HG02884 (cell line): ENCODE results near the gene IQCB1.
"Not testable (repeated sequence)": the region's sequence is repeated elsewhere in the genome, so short reads cannot be mapped to it uniquely, and the experiment has no call there.

ENCODE experiments used
- ATAC-seq: cut with Tn5 transposase; IDR thresholded peaks from one replicate; pipeline ENCODE4 v1.9.1; 2021; ENCODE audit warnings: mild to moderate bottlenecking, moderate library complexity; ENCODE audit not compliant: unreplicated experiment

IQCB1 gene

GRCh38 chr3:121834671-121835464 is at the start of gene IQCB1, which contains the start of gene EAF2:
IQCB1 (minus strand) TSS chr3:121835060; CDS start chr3:121828960, 6,100 bp downstream.
EAF2 (plus strand) TSS chr3:121835209; CDS start chr3:121835286, 77 bp downstream.
- ATAC-seq = peak; percentile 97

GRCh38 chr3:121883507-121883906 is 48.6 kb upstream of the IQCB1 start:
- ATAC-seq = no peak

- no peak for ATAC-seq
Observed at GRCh38 chr3:121878411-121878810, 43.6 kb upstream of the IQCB1 start.

- ATAC-seq = no peak
Observed at GRCh38 chr3:121871430-121871829, 36.6 kb upstream of the IQCB1 start.

GRCh38 chr3:121870717-121871116 is 35.9 kb upstream of the IQCB1 start:
- no peak for ATAC-seq

GRCh38 chr3:121869736-121870135 is 34.9 kb upstream of the IQCB1 start:
- no peak for ATAC-seq

GRCh38 chr3:121863801-121864200 is 28.9 kb upstream of the IQCB1 start:
- ATAC-seq = no peak

GRCh38 chr3:121863247-121863646 is 28.4 kb upstream of the IQCB1 start:
- ATAC-seq = not testable (repeated sequence)

GRCh38 chr3:121857778-121858177 is 22.9 kb upstream of the IQCB1 start:
- ATAC-seq = not testable (repeated sequence)

- no peak for ATAC-seq
Observed at GRCh38 chr3:121855555-121855954, 20.7 kb upstream of the IQCB1 start.

GRCh38 chr3:121852256-121852655 is 17.4 kb upstream of the IQCB1 start:
- ATAC-seq = no peak

- ATAC-seq = no peak
Observed at GRCh38 chr3:121844892-121845291, 10.0 kb upstream of the IQCB1 start.

GRCh38 chr3:121839962-121840361 is 5.1 kb upstream of the IQCB1 start:
- ATAC-seq = no peak

GRCh38 chr3:121836481-121836880 is 1.6 kb upstream of the IQCB1 start:
- ATAC-seq = no peak

GRCh38 chr3:121836064-121836463 is 1.2 kb upstream of the IQCB1 start:
- no peak for ATAC-seq

- peak; percentile 3 for ATAC-seq
Observed at GRCh38 chr3:121835465-121835801, 573 bp upstream of the IQCB1 start.

GRCh38 chr3:121834157-121834670 is 646 bp downstream of the IQCB1 start:
- ATAC-seq = no peak

GRCh38 chr3:121822973-121823372 is 11.9 kb downstream of the IQCB1 start:
- ATAC-seq = no peak

- ATAC-seq = no peak
Observed at GRCh38 chr3:121821421-121822199, 13.2 kb downstream of the IQCB1 start.

GRCh38 chr3:121819236-121819635 is 15.6 kb downstream of the IQCB1 start:
- no peak for ATAC-seq

- no peak for ATAC-seq
Observed at GRCh38 chr3:121818578-121818977, 16.3 kb downstream of the IQCB1 start.

- no peak for ATAC-seq
Observed at GRCh38 chr3:121817753-121818152, 17.1 kb downstream of the IQCB1 start.
